GM20000 (cell line): ENCODE measurements around the gene SLC29A4.
"Not testable (repeated sequence)": the region's sequence is repeated elsewhere in the genome, so short reads cannot be mapped to it uniquely, and the experiment has no call there.

ENCODE experiments used
- DNase-seq: peaks from one replicate; pipeline ENCODE4 v3.0.0; 2012; ENCODE audit warnings: low spot score
- CTCF ChIP-seq: IDR thresholded peaks from 2 replicates; pipeline ENCODE4 v1.5.1; 2012; ENCODE audit warnings: mild to moderate bottlenecking, control low read depth; ENCODE audit errors: extremely low read depth, missing control alignments

The SLC29A4 gene

GRCh38 chr7:5296611-5297226, 14.0 kb downstream of the SLC29A4 start:
- peak; percentile 81 for DNase-seq
- TF ChIP-seq CTCF, result no peak

- DNase-seq, result no peak
- no peak for TF ChIP-seq CTCF
Observed at GRCh38 chr7:5300366-5300765, 17.6 kb downstream of the SLC29A4 start.

GRCh38 chr7:5302577-5302976, 19.8 kb downstream of the SLC29A4 start:
- no peak for DNase-seq
- no peak for TF ChIP-seq CTCF

- TF ChIP-seq CTCF, result no peak
- no peak for DNase-seq
Observed at GRCh38 chr7:5303061-5303460, 20.3 kb downstream of the SLC29A4 start.

GRCh38 chr7:5303591-5304505, 21.1 kb downstream of the SLC29A4 start:
- no peak for TF ChIP-seq CTCF

GRCh38 chr7:5305050-5305449, 22.3 kb downstream of the SLC29A4 start:
- not testable (repeated sequence) for DNase-seq

More at GRCh38 chr7:5303591-5304505, 21.1 kb downstream of the SLC29A4 start:
- DNase-seq, result no peak

- not testable (repeated sequence) for DNase-seq
Observed at GRCh38 chr7:5307221-5308142, 24.7 kb downstream of the SLC29A4 start.

GRCh38 chr7:5309146-5309545, 26.4 kb downstream of the SLC29A4 start:
- no peak for TF ChIP-seq CTCF
- no peak for DNase-seq
